Measurements from ENCODE around the gene TTC7B.

DNA sequence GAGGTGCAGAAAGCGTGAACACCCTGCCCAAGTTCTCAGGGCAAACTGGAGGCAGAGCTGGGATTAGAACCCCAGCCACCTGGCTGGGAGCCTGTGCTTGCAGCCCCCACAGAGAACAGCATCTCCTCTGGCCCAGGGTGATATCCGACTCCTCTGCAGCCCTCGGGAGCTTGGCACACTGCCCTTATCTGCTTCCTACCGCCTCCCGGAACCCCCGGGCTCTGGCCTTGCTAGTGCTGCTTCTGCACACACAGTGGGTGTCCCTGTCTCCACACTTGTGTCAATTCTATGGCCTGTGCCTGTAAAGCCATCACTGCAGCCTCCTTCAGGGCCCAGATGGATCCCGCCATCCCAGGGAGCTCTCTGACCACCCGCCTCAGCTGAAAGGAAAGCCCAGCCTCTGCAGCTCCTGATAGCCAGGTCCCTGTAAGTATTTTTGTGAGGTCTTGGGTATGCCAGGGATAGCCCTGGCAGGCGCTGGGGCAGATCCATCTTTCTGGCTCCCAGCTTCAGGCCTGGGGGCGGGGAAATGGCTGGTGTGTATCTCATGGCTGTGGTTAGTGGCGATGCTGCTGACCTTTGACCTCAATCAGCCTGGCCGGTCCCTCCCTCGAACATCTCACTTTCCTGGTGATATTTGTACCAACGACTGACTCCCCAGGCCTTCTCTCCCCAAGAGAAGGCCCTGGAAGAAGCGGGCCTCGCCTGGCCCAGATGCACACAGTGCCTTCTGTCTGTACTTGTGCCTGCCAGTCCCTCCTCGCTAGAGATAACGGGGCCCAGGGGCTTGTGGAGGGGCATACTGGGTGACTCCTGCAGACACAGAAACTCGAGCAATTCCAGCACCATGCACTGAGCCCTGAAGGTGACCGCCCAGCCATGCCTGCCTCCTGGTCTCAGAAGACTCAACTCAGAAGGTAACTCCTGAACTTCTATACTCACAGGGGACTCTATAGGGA is 235.6 kb downstream of the TTC7B start:
- TF ChIP-seq, protein P1, sequence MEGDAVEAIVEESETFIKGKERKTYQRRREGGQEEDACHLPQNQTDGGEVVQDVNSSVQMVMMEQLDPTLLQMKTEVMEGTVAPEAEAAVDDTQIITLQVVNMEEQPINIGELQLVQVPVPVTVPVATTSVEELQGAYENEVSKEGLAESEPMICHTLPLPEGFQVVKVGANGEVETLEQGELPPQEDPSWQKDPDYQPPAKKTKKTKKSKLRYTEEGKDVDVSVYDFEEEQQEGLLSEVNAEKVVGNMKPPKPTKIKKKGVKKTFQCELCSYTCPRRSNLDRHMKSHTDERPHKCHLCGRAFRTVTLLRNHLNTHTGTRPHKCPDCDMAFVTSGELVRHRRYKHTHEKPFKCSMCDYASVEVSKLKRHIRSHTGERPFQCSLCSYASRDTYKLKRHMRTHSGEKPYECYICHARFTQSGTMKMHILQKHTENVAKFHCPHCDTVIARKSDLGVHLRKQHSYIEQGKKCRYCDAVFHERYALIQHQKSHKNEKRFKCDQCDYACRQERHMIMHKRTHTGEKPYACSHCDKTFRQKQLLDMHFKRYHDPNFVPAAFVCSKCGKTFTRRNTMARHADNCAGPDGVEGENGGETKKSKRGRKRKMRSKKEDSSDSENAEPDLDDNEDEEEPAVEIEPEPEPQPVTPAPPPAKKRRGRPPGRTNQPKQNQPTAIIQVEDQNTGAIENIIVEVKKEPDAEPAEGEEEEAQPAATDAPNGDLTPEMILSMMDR (IDR thresholded peaks at IDR 0.05; ENCODE audit: insufficient read depth, low read length, poor library complexity, severe bottlenecking): no peak
- no peak for TF ChIP-seq EZH2phosphoT487 (conservative IDR thresholded peaks at IDR 0.05; ENCODE audit: low read length)

Measured in SU-DHL-6 (cell line).